Vagina (tissue), 2 donors: ENCODE data around the gene SLC11A2.

Experiments used
- POLR2A ChIP-seq, 2 donors: fragments of 450-650 bp; IDR thresholded peaks; one replicate each; pipeline ENCODE4 v1.6.1; 2017; ENCODE audit warnings: antibody characterized with exemption in 2 of 2, mild to moderate bottlenecking in 2 of 2, moderate library complexity in 2 of 2
- POLR2AphosphoS5 ChIP-seq, 2 donors: sonication (generic); formaldehyde crosslinking; IDR thresholded peaks; one replicate each; pipeline ENCODE4 v1.9.0; 2017; ENCODE audit warnings: antibody characterized with exemption in 2 of 2, mild to moderate bottlenecking in 2 of 2, low read depth in 1 of 2; ENCODE audit not compliant: insufficient read depth in 1 of 2
- TF ChIP-seq, protein P1 (sequence below), 3 experiments: fragments of 450-650 bp in 2 of 3; fragments of 200-600 bp in 1 of 3; sonication (generic) in 1 of 3; IDR thresholded peaks; one replicate each; pipeline ENCODE4 v1.5.1; 2017 to 2019; ENCODE audit warnings: antibody characterized with exemption in 3 of 3, mild to moderate bottlenecking in 2 of 3, moderate library complexity in 2 of 3

DNA sequence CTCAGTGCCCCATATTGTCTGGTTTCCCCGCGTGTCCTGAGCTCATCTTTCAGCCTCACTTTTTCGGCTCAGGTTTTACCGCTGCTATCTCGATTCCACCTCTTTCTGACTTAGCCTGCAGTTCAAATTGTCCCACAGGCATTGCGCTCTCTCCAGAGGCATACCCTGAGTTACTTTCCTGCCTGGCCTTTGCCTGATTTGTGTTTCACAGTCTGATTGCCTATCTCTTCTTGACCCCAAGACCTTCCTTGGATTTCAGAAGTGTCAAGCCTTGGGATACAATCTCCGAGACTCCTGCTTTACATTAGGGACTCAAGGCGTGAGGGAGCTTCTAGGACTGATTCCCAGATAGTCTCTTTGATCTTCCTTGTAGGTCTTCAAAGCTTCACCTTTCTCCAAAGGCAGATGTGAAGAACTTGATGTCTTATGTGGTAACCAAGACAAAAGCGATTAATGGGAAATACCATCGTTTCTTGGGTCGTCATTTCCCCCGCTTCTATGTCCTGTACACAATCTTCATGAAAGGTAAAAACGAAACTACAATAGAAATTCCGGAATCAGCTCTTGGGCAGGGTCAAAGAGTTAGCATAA lies 22.6 kb upstream of the SLC11A2 start:
- TF ChIP-seq, protein P1, sequence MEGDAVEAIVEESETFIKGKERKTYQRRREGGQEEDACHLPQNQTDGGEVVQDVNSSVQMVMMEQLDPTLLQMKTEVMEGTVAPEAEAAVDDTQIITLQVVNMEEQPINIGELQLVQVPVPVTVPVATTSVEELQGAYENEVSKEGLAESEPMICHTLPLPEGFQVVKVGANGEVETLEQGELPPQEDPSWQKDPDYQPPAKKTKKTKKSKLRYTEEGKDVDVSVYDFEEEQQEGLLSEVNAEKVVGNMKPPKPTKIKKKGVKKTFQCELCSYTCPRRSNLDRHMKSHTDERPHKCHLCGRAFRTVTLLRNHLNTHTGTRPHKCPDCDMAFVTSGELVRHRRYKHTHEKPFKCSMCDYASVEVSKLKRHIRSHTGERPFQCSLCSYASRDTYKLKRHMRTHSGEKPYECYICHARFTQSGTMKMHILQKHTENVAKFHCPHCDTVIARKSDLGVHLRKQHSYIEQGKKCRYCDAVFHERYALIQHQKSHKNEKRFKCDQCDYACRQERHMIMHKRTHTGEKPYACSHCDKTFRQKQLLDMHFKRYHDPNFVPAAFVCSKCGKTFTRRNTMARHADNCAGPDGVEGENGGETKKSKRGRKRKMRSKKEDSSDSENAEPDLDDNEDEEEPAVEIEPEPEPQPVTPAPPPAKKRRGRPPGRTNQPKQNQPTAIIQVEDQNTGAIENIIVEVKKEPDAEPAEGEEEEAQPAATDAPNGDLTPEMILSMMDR (IDR thresholded peaks at IDR 0.05) = no peak
- TF ChIP-seq POLR2A (IDR thresholded peaks at IDR 0.05) = no peak
- TF ChIP-seq POLR2AphosphoS5 (IDR thresholded peaks at IDR 0.05; ENCODE audit: insufficient read depth in 1 of 2, low read depth in 1 of 2) = no peak
